ENCODE results near the gene TKFC.

The TKFC gene

GRCh38 chr11:61345954-61346843, 13.2 kb downstream of the TKFC start:
- no peak for FAIRE-seq

- no peak for FAIRE-seq
These were observed 15.0 kb downstream of the TKFC start for GRCh38 chr11:61347916-61348461.

- no peak for FAIRE-seq
These were observed 16.2 kb downstream of the TKFC start for GRCh38 chr11:61349189-61349751.

GRCh38 chr11:61349916-61350315, 16.9 kb downstream of the TKFC start:
- FAIRE-seq, result no peak

- FAIRE-seq, result no peak
These were observed 17.3 kb downstream of the TKFC start for GRCh38 chr11:61350336-61350735.

GRCh38 chr11:61350803-61351202, 17.8 kb downstream of the TKFC start:
- no peak for FAIRE-seq

GRCh38 chr11:61352038-61352437, 19.0 kb downstream of the TKFC start:
- FAIRE-seq, result no peak

GRCh38 chr11:61353131-61354067, 20.4 kb downstream of the TKFC start:
- FAIRE-seq, result no peak

- no peak for FAIRE-seq
These were observed 21.2 kb downstream of the TKFC start for GRCh38 chr11:61354208-61354607.

GRCh38 chr11:61356706-61357105, 23.7 kb downstream of the TKFC start:
- FAIRE-seq, result no peak

- FAIRE-seq, result no peak
These were observed 24.3 kb downstream of the TKFC start for GRCh38 chr11:61357233-61357893.

GRCh38 chr11:61357894-61358239, 24.8 kb downstream of the TKFC start:
- FAIRE-seq, result no peak

- FAIRE-seq, result no peak
These were observed 25.5 kb downstream of the TKFC start for GRCh38 chr11:61358566-61358965.

- FAIRE-seq, result no peak
These were observed 26.5 kb downstream of the TKFC start for GRCh38 chr11:61359516-61359915.

- FAIRE-seq, result no peak
These were observed 28.3 kb downstream of the TKFC start for GRCh38 chr11:61361237-61361740.

GRCh38 chr11:61361741-61362541, 28.9 kb downstream of the TKFC start, which contains the start of the genes CYB561A3 and TMEM138:
CYB561A3 (minus strand) TSS chr11:61361882; CDS start chr11:61356713, 5,169 bp downstream.
TMEM138 (plus strand) TSS chr11:61362374; CDS start chr11:61364391, 2,017 bp downstream.
- FAIRE-seq, result peak; percentile 89

- no peak for FAIRE-seq
These were observed 29.5 kb downstream of the TKFC start for GRCh38 chr11:61362542-61362875.

GRCh38 chr11:61364012-61364675, 31.1 kb downstream of the TKFC start:
- FAIRE-seq, result no peak

GRCh38 chr11:61367406-61367805, 34.4 kb downstream of the TKFC start:
- no peak for FAIRE-seq

- FAIRE-seq, result no peak
These were observed 35.6 kb downstream of the TKFC start for GRCh38 chr11:61368646-61369045.
